OCI-LY3 (cell line): ENCODE measurements around the gene HBA1.
A peak's percentile ranks its signal among the peaks of the same experiment; 100 is the strongest.

Experiments used
- H2AFZ ChIP-seq: fragments of 200-600, 300-600 bp; shearing (Covaris generic); 2 replicates; pipeline ENCODE4 v1.6.0; 2014; ENCODE audit warnings: antibody characterized with exemption, low read depth, low read length
- H3K27ac ChIP-seq: fragments of 200-600, 300-600 bp; sonication (generic); 2 replicates; pipeline ENCODE4 v1.5.1; 2014; ENCODE audit warnings: mild to moderate bottlenecking, low read length, moderate library complexity, mixed read lengths
- H3K27me3 ChIP-seq: fragments of 200-600, 300-600 bp; sonication (generic); 2 replicates; pipeline ENCODE4 v1.6.1; 2014; ENCODE audit warnings: low read depth, low read length, mixed read lengths
- H3K36me3 ChIP-seq: fragments of 200-600, 300-600 bp; sonication (generic); replicated peaks from 2 replicates; pipeline ENCODE3; 2014; ENCODE audit warnings: low read depth, low read length, mixed read lengths
- H3K4me1 ChIP-seq: fragments of 300-600, 200-600 bp; sonication (generic); 2 replicates; pipeline ENCODE4 v1.6.1; 2014; ENCODE audit warnings: low read length, mixed read lengths
- H3K4me2 ChIP-seq: fragments of 200-600, 300-600 bp; sonication (generic); 2 replicates; pipeline ENCODE4 v1.6.1; 2014; ENCODE audit warnings: low read length, mixed read lengths
- H3K4me3 ChIP-seq: fragments of 300-600, 200-600 bp; sonication (generic); 2 replicates; pipeline ENCODE4 v1.5.1; 2014; ENCODE audit warnings: antibody characterized with exemption, mild to moderate bottlenecking, low read length, moderate library complexity
- H3K79me2 ChIP-seq: fragments of 300-600, 200-600 bp; shearing (Covaris generic); 2 replicates; pipeline ENCODE4 v1.6.1; 2014; ENCODE audit warnings: mild to moderate bottlenecking, low read length, mixed read lengths
- H3K9ac ChIP-seq: fragments of 300-600, 200-600 bp; shearing (Covaris generic); 2 replicates; pipeline ENCODE4 v1.6.0; 2014; ENCODE audit warnings: mild to moderate bottlenecking, low read length, moderate library complexity
- H3K9me3 ChIP-seq: fragments of 200-600, 300-600 bp; shearing (Covaris generic); 2 replicates; pipeline ENCODE4 v1.6.1; 2014; ENCODE audit warnings: low read length, mixed read lengths; ENCODE audit not compliant: insufficient read depth
- H4K20me1 ChIP-seq: fragments of 200-600, 300-600 bp; sonication (generic); 2 replicates; pipeline ENCODE4 v1.6.1; 2016; ENCODE audit warnings: low read length, mixed read lengths; ENCODE audit not compliant: insufficient read depth
- CTCF ChIP-seq: fragments of 200-600, 300-600 bp; sonication (generic); IDR thresholded peaks from 2 replicates; pipeline ENCODE4 v1.5.1; 2014; ENCODE audit warnings: antibody characterized with exemption, low read length, low read depth
- EZH2phosphoT487 ChIP-seq: fragments of 200-600 bp; shearing (Covaris generic); IDR thresholded peaks from 2 replicates; pipeline ENCODE4 v1.6.1; 2018; ENCODE audit warnings: antibody characterized with exemption, mixed run types, low read depth

HBA1 gene

GRCh38 chr16:185691-186090 lies 9.2 kb downstream of the HBA1 start:
- no peaks in the 10 kb centered on the region for H3K4me1 ChIP-seq
- H3K27me3 ChIP-seq = no peaks in the 10 kb centered on the region
- no peak overlapping the region for H3K9ac ChIP-seq
- H3K27ac ChIP-seq = no peak overlapping the region
- TF ChIP-seq CTCF = no peak
- TF ChIP-seq EZH2phosphoT487 = no peak
- no peak overlapping the region for H3K4me2 ChIP-seq
- no peaks in the 10 kb centered on the region for H3K79me2 ChIP-seq
- H3K4me3 ChIP-seq = no peak overlapping the region
- H2AFZ ChIP-seq = no peak overlapping the region
- H3K9me3 ChIP-seq = no peaks in the 10 kb centered on the region
- H3K36me3 ChIP-seq = peaks cover 37% of the 10 kb centered on the region
- H4K20me1 ChIP-seq = no peaks in the 10 kb centered on the region

GRCh38 chr16:187330-187729 lies 10.8 kb downstream of the HBA1 start:
- Histone ChIP-seq H3K9me3 (no peaks in the 10 kb centered on the region), H3K27me3 (no peaks in the 10 kb centered on the region), H3K4me2 (no peak overlapping the region), H3K4me1 (no peaks in the 10 kb centered on the region), H3K9ac (no peak overlapping the region), H3K27ac (no peak overlapping the region), H3K36me3 (peaks cover 31% of the 10 kb centered on the region), H3K79me2 (no peaks in the 10 kb centered on the region), H4K20me1 (no peaks in the 10 kb centered on the region), H2AFZ (no peak overlapping the region), H3K4me3 (no peak overlapping the region)
- TF ChIP-seq CTCF (no peak), EZH2phosphoT487 (no peak)

- TF ChIP-seq EZH2phosphoT487 (no peak), CTCF (peak; percentile 40)
- H3K9ac ChIP-seq = no peak overlapping the region
- no peaks in the 10 kb centered on the region for H3K27me3 ChIP-seq
- H4K20me1 ChIP-seq = no peaks in the 10 kb centered on the region
- H2AFZ ChIP-seq = no peak overlapping the region
- H3K36me3 ChIP-seq = peaks cover 35% of the 10 kb centered on the region
- no peak overlapping the region for H3K27ac ChIP-seq
- no peak overlapping the region for H3K4me2 ChIP-seq
- no peak overlapping the region for H3K4me3 ChIP-seq
- no peaks in the 10 kb centered on the region for H3K9me3 ChIP-seq
- H3K79me2 ChIP-seq = no peaks in the 10 kb centered on the region
- H3K4me1 ChIP-seq = no peaks in the 10 kb centered on the region
Measured at GRCh38 chr16:188674-189073, 12.2 kb downstream of the HBA1 start.

- H3K9me3 ChIP-seq = no peaks in the 10 kb centered on the region
- no peak overlapping the region for H3K4me2 ChIP-seq
- H3K9ac ChIP-seq = no peak overlapping the region
- H3K27ac ChIP-seq = no peak overlapping the region
- no peaks in the 10 kb centered on the region for H3K27me3 ChIP-seq
- peaks cover 37% of the 10 kb centered on the region for H3K36me3 ChIP-seq
- H3K4me3 ChIP-seq = no peak overlapping the region
- H2AFZ ChIP-seq = no peak overlapping the region
- H3K4me1 ChIP-seq = no peaks in the 10 kb centered on the region
- TF ChIP-seq EZH2phosphoT487 = no peak
- TF ChIP-seq CTCF = no peak
- no peaks in the 10 kb centered on the region for H3K79me2 ChIP-seq
- no peaks in the 10 kb centered on the region for H4K20me1 ChIP-seq
Measured at GRCh38 chr16:189604-190186, 13.2 kb downstream of the HBA1 start.
